HG03095 (cell line): Measurements from ENCODE around the gene NMD3.
"Not testable (repeated sequence)": the region's sequence is repeated elsewhere in the genome, so short reads cannot be mapped to it uniquely, and the experiment has no call there.

Source experiments
- ATAC-seq: cut with Tn5 transposase; IDR thresholded peaks from one replicate; pipeline ENCODE4 v1.9.1; 2021; ENCODE audit warnings: moderate library complexity; ENCODE audit not compliant: unreplicated experiment

The NMD3 gene

DNA sequence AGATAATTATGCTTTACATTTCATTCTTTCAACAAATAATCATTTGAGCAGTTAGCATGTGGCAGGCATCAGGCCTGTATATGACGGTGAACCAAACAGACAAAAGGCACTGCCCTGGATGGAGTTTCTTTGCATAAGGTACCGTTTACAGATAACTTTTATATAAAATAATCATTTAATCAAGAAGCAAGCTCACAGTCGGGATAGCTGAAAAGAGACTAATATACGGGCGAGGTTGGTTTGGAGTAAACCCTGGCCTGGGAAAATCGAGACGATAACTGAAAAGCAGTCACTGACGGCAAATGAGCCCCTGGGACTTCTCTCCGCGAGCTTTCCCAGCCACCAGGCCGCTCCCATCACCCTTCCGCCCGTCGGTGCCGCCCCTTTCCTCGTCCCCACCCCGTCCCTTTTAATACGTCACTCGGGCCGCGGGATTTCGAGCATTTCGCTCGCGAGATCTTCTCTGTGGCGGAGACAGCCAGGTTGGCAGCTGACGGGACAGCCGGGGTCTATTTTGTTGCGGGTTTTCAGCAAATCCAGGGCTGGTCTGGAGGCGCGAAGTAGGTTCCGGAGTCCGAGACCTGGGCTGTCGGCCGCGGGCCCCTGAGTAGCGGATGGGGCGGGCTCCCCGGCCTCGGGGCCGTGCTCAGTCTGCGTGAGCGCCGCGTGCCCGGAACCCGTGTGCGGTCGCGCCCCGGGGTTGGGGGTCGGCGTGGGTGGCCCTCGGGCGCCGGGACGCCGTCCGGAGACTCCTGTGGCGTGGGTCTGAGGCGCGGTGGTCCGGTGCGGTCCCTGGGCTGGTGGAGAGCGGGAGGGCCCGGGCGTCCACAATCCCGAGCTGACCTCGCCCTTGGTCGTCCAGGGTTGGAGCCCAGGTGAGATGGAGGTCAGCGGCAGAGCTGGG, at the start of gene NMD3:
Gene NMD3, plus strand, starts transcription at position 462 of the 904 bp plus-strand sequence. CDS start 703 bp downstream, outside the sequence.
- ATAC-seq: peak; percentile 98

DNA sequence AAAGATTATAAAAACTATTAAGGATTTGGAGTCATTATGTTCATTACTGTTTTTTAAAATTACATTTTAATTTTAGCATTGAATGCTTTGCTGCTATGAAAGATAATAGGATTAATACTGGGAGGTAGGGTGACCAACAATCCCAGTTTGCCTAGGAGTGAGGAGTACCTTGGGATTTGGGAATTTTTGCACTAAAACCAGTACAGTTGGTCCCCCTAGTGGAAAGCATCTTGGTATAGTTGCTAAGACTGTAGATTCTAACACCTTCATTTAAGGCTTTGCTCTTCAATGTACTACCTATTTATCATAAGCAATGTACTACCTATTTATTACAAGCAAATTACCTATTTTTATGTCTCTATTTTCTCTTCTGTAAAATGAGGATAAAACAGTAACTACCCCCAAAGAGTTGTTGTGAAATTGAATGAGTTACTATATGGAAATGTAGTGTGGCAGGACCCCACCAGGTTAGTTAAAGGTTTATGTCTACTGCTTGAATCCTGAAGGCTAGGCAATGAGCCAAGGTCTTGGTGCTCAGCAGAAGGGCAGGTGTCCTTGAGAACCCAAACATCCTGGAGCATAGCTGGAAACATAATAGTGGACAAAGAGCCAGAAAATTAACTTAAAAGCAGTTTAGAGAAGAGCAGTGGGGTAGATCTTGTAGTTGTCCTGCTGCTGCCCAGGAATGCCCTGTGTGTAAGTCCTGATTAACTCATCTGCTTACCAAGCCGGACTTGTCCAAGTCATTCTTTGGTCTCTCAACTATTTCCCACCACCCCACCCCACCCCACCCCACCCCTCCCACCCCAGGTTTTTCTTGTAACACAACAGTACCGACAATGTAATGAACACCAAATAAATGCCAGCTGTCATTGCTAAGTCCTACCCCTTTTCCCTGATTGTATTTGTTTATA, 49.2 kb upstream of the NMD3 start:
- ATAC-seq: no peak

DNA sequence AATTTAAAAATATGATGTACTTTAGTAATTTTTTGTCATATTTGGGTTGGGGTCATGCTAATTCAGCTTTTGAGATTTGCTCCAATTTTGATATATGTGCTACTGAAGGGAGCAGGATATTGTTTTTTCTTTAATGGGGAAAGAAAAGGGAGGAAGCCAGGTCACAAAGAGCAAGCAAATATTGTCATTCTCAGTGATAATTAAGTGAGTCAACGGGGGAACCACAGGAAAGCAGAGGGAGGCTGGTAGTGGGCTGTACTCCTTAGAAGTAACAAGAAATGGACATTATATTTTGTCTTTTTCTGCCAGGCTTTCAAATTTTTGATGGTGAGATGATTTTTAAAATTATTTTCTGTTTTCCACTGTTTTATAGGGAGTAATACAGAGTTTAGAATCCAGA, 45.6 kb upstream of the NMD3 start:
- ATAC-seq: no peak

DNA sequence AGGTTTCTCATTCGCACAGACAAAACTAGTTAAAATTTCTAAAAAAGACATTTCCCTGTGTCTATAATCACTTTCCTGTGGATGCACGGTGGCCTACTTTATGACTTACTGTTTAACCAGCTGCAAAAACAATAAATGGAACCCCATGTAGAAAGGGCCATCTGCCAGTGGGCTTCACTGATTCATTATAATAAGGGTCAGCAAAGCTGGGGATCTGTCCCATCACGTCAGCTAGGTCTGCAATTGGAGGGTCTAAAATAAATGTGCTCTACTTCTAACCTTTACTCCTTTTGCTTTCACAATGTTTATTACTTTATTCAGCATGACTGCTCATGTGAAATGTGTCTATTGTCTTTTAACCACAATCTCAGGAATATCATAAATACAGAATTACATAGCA, 43.1 kb upstream of the NMD3 start:
- ATAC-seq: no peak

DNA sequence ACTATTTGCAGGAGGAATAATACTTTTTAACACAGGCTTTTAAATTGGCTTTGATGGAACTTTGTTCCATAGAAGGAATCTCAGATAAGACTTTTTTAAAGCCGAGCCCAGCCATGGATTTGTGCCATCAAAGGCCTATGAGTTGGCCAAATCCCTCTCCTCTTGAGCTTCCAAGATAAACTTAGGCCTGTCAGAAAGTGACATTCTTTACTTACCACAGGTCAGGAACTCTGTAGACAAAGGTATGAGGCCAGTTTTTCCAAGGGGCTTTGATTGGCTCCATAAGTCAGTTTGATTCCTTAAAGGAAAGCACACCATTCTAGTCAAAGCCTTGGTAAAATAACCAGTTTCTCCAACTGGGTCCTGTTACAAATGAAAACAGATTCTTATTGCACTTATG, 39.7 kb upstream of the NMD3 start:
- ATAC-seq: not testable (repeated sequence)

DNA sequence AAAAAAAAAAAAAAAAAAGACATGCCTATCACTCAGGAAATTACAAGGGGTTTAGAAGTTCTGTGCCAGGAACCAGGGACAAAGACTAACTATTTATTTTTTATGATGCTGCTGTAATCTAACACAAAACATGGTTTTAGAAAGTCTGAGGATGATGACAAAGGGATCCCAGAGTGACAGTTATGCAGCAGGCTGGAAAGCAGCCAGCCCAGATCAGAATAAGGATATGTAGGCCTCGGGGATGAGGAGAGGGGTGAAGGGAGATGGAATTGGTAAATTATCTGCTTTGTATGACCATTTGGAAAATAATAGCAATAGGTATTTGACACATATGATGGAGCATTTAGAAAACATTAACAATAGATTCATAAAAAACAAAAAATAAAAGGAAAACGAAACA, 34.1 kb upstream of the NMD3 start:
- no peak for ATAC-seq

DNA sequence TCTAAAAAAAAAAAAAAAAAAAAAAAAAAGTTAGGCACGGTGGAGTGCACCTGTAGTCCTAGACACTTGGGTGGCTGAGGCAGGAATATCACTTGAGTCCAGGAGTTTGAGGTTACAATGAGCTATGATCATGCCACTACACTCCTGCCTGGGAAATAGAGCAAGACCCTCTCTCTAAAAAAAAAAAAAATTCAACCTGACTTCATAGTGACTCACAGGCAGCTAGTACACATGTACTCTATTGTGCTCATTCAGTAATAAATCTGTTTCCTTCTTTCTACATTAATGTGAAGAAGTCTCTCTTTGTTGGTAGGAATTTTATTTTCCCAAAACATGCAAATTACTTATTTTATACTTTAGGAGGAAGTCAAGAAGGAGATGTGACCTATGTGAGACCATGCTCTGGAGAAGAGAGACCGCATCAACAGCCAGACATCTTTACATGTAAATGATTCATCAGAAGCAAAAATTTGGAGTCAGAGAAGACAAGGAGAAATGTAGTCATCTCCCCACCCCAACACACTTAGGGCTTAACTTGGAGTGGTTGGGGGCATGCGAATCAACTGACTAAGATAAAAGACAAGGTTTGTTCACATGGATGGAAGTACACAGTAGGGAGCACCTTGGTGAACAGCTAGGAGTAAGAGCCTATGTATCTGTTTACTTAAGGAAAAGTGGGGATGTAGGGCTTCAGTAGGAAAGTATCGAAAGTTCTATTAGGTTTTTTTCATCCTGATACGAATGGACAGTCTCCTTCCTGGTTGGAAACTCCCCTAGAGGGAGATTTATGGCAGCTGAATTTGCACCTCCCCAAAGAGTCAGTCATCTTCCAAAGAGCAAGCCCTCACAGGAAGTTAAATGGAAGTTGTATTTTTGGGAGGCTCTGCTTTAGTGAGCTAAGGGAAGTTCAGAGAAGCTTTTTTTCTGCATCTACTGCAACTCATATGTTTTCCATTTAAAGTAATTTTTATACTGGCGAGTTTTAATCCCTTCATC, 23.0 kb upstream of the NMD3 start:
- no peak for ATAC-seq

DNA sequence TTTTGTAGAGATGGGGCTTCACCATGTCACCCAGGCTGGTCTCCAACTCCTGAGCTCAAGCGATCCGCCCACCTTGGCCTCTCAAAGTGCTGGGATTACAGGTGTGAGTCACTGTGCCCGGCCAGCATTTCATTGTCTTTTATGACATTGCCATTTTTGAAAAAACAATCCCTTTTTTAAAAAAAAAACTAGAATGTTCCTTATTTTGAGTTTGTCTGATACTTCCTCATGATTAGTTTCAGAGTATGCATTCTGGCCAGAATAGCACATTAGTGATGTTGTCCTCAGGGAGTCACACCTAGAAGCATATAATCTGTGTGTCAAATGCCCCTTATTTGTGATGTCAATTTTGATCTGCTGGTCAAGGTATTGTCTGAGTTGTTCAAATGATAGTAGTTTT, 21.2 kb upstream of the NMD3 start:
- no peak for ATAC-seq

DNA sequence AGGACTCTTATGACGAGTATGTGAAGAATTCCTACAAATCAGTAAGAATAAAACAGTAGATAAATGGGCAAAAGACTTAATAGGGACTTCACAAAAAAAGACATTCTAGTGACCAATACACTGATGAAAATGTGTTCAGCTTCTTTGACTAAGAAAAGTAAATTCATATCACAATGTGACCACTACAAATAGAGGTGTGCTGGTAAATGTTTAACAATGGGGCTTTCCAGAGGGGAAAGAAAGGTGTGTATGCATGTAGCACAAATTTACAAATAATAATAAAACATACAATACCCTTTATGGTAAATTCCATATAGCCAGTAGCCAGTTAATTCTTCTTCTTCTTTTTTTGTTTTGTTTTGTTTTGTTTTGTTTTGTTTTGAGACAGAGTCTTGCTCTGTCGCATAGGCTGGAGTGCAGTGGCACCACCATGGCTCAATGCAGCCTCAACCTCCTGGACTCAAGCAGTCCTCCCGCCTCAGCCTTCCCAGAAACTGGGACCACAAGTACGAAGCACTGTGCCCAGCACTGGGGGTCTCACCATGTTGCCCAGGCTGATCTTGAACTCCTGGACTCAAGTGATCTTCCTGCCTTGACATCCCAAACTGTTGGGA, 17.5 kb upstream of the NMD3 start:
- ATAC-seq: peak; percentile 48

DNA sequence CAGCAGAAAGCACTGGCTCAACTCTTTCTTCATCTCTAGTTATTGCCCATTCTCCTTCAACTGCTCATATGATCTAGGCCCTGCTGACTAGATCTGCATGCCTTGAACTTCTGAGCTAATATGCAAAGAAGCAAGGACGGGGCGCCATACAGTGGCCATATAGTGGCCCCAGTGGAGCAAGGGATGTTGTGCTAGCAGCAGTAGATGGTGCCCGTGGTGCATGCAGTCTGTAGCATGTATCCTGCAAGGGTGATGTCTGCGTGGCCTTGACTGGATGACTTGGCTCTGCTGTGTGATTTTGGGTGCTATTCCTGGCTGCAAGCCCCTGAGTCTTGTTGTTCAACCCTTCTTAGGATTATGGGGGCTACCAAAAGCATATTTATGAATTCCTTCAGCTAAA, 12.2 kb upstream of the NMD3 start:
- ATAC-seq: no peak

DNA sequence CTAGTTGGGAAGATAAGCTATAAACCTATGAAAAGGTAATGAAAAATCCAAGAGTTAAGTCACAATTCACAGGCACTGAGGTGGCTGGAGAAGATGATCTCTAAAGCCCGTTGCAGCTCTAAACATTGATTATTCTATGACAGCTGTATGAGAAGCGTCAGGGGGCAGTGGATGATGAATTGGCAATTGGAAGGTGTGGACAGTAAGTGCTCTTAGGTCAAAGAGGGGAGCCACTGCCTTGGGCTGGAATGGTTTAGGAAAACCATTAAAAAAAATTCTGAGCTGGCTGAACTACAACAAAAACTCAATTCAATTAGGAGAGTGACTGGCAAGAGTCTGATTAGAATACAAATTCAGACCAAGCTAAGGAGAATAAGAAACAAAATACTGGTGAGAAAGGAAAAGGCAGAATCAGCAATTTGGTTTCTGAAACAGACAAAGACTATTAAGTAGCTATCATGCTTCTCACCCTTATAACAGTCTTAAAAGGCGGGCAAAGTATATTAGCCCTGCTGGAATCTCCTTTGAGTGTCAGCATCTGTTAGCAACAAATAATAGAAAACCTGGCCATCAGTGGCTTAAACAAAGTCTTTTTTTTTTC, 8.8 kb upstream of the NMD3 start:
- ATAC-seq: no peak

DNA sequence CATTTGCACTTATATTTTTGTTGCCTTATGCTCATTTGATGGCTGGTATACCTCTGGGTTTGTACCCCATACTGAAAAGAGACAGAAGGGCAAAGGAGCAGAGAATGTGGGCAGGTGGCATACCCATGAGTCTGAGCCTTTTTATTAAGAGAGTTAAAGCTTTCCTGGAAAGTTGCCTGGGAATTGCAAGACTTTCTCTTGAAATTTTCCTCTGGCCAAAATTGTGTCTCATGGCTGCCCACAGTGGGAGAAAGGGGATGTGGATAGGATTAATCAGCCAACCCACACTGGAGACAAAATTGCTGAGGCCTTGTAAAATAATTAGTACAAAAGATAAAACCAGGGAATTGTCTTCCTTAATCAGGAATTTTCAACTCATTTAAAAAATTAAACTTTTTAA, 8.2 kb upstream of the NMD3 start:
- no peak for ATAC-seq

DNA sequence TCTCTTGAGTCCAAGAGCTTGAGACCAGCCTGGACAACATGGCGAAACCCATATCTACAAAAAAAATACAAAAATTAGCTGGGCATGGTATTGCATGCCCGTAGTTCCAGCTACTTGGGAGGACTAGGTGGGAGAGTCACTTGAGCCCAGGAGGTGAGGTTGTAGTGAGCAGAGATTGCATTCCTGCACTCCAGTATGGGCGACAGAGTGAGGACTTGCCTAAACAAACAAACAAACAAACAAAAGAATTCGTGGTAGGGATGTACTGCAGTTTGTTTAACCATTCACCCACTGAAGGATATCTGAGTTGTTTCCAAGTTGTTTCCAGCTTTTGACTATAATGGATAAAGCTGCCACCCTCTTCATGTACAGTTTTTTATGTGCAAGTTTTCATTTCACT, 7.5 kb upstream of the NMD3 start:
- no peak for ATAC-seq

DNA sequence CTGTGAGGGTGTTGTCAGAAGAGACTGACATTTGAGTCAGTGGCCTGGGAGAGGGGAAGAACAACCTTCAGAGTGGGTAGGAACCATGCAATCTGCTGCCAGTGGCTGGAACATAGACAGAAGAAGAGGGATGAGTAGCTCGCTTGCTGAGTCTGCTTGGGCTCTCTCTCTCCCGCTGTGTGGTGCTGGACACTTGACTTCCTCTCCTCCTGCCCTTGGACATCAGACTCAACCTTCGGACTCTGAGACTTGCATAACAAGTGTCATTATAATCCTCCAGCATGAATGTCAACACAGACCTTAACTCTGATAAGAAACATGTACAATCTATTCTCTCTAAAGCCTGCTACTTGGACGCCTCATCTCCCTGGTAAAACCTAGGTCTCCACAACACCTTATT, 5.9 kb upstream of the NMD3 start:
- no peak for ATAC-seq

DNA sequence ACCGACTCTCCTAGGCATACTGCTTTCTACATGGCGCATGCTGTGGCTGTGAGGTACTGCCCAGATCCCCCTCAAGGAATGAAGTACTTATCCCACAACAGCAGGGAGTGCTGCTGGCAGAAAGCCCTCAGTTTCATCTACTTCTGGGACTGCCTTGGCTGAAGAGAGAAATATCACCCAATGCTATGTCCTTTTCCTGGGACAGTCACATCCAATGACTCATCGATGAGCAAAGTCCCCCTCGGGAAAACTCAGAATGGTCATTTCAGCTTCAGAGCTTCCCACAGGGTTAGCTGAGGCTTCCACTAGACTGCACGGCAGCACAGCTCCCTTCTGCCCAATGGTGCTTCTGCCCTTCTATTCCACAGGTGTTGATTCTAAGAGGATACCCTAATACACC, 3.6 kb upstream of the NMD3 start:
- no peak for ATAC-seq

DNA sequence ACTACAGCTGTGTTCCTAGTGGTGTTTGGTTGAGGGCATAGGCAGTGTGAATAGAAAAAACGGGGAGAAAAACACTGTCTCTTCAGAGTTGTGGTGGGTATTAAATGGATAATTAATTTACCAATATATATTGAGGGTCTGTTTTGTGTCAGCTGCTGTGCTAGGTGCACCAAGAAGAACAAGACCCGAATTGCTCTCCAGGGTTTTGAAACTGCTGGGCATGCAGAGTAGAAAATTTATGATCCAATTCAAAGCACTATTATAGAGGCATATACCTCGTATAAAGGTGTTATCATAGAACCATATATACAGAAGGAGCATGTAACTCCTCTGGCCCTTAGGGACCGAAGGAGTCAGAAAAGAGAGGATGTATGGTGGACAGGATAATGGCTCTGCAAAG, 1.6 kb upstream of the NMD3 start:
- ATAC-seq: no peak

DNA sequence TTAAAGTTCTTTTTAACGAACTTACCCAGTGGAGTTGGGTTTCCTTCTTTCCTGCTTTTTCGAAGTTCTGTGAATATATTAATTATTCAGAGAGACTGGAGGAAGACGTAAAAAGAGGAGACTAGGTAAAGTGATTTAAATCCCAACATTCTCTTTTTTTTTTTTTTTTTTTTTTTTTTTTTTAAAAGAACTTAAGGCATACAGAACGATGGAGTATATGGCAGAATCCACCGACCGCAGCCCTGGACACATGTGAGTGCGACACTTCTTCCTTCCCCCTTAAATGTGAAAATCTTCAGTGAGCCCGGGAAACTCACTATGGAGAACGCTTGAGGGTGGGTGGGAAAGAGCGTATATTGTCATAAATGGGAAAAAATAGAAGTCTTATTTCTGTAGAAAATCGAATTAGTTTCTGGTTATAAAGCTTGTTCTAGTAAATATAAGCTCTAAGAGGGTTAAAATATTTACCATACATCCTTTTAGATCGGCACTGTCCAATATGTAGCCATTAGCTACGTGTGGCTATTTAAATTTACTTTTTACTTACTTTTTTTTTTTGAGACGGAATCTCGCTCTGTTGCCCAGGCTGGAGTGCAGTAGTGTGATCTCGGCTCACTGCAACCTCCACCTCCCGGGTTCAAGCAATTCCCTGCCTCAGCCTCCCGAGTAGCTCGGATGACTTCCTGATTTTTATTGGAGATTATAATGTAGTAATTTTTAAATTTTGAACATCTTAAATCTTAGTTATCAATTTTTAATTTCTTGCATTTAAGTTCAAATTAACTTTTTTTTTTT, 892 bp downstream of the NMD3 start:
- ATAC-seq: no peak

DNA sequence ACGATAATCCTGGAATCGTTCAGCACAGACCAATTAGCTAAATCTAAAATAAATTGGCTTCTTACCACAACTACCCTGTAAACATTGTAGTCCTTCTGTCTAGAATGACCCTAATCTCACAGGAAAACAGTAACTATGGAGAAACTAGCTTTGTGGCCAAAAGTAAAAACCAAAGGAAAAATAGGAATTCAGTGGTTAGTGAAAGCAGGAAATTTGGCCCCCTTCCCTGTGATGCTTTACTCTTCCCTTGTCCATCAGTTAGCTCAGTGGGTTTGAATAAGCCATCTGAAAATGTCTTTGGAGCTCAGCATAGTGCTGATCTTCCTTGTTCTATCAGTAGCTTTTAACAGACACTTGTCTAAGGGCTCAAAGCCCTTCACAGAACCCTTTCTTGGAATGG, 1.6 kb downstream of the NMD3 start:
- no peak for ATAC-seq

DNA sequence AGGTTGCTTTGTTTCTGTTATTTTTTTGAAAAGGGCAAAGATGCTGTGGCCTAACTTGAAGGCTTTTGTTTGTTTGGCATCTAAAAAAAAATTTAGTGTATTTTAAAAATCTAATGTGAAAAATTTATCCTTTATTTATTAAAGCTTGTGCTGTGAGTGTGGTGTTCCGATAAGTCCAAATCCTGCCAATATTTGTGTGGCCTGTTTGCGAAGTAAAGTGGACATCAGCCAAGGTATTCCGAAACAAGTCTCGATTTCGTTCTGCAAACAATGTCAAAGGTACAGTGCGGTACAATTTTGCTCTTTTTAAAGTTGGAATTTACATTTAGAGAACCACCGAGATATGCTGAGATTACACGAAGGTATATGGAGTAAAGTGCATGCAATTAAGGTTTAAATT, 3.7 kb downstream of the NMD3 start:
- no peak for ATAC-seq
